Muscle layer of colon (tissue), 2 donors: ENCODE data around the gene RAPGEF5.

Experiments
- H3K27ac ChIP-seq: one replicate; pipeline ENCODE4 v1.7.0; 2013; ENCODE audit warnings: low read depth, mild to moderate bottlenecking, low read length, moderate library complexity
- H3K27me3 ChIP-seq, 2 donors: one replicate each; pipeline ENCODE4 v1.7.0; 2013; ENCODE audit warnings: low read length in 2 of 2, mild to moderate bottlenecking in 2 of 2; ENCODE audit not compliant: insufficient read depth in 2 of 2, control insufficient read depth in 1 of 2
- H3K36me3 ChIP-seq: one replicate; pipeline ENCODE4 v1.7.0; 2013; ENCODE audit warnings: mild to moderate bottlenecking, low read length; ENCODE audit not compliant: insufficient read depth
- H3K4me1 ChIP-seq: one replicate; pipeline ENCODE4 v1.7.0; 2013; ENCODE audit warnings: mild to moderate bottlenecking, low read length; ENCODE audit not compliant: insufficient read depth
- H3K4me3 ChIP-seq, 2 donors: one replicate each; pipeline ENCODE4 v1.7.0; 2013; ENCODE audit warnings: low read length in 2 of 2, low read depth in 1 of 2, mild to moderate bottlenecking in 1 of 2, moderate library complexity in 1 of 2
- H3K9ac ChIP-seq: one replicate; pipeline ENCODE4 v1.7.0; 2013; ENCODE audit warnings: low read length
- H3K9me3 ChIP-seq: one replicate; pipeline ENCODE4 v1.7.0; 2013; ENCODE audit warnings: mild to moderate bottlenecking, low read length
- donor health status: abdominal sarcoma.
- donor health status: Adenocarcinoma of cecum.

Gene RAPGEF5

GRCh38 chr7:22179442-22179879 is 177.5 kb downstream of the RAPGEF5 start:
- H3K27ac ChIP-seq = no peak overlapping the region
- no peak overlapping the region for H3K9ac ChIP-seq
- H3K9me3 ChIP-seq = no peaks in the 10 kb centered on the region
- H3K4me1 ChIP-seq = no peaks in the 10 kb centered on the region
- H3K4me3 ChIP-seq = no peak overlapping the region
- no peaks in the 10 kb centered on the region for H3K27me3 ChIP-seq
- H3K36me3 ChIP-seq = no peaks in the 10 kb centered on the region

GRCh38 chr7:22178735-22179134 is 178.2 kb downstream of the RAPGEF5 start:
- H3K36me3 ChIP-seq = no peaks in the 10 kb centered on the region
- H3K4me1 ChIP-seq = no peaks in the 10 kb centered on the region
- H3K27ac ChIP-seq = no peak overlapping the region
- H3K4me3 ChIP-seq = no peak overlapping the region
- H3K9me3 ChIP-seq = no peaks in the 10 kb centered on the region
- H3K27me3 ChIP-seq = no peaks in the 10 kb centered on the region
- no peak overlapping the region for H3K9ac ChIP-seq

GRCh38 chr7:22176791-22177412 is 180.1 kb downstream of the RAPGEF5 start:
- no peaks in the 10 kb centered on the region for H3K27me3 ChIP-seq
- no peak overlapping the region for H3K4me3 ChIP-seq
- no peaks in the 10 kb centered on the region for H3K36me3 ChIP-seq
- no peak overlapping the region for H3K9ac ChIP-seq
- H3K9me3 ChIP-seq = no peaks in the 10 kb centered on the region
- H3K27ac ChIP-seq = no peak overlapping the region
- no peaks in the 10 kb centered on the region for H3K4me1 ChIP-seq

GRCh38 chr7:22174574-22174953 is 182.4 kb downstream of the RAPGEF5 start:
- H3K27ac ChIP-seq = no peak overlapping the region
- no peaks in the 10 kb centered on the region for H3K4me1 ChIP-seq
- no peaks in the 10 kb centered on the region for H3K36me3 ChIP-seq
- no peak overlapping the region for H3K4me3 ChIP-seq
- H3K9me3 ChIP-seq = no peaks in the 10 kb centered on the region
- no peak overlapping the region for H3K9ac ChIP-seq
- no peaks in the 10 kb centered on the region for H3K27me3 ChIP-seq

GRCh38 chr7:22173685-22174573 is 183.0 kb downstream of the RAPGEF5 start:
- H3K4me3 ChIP-seq = no peak overlapping the region
- no peak overlapping the region for H3K27ac ChIP-seq
- H3K9ac ChIP-seq = no peak overlapping the region
- H3K36me3 ChIP-seq = no peaks in the 10 kb centered on the region
- no peaks in the 10 kb centered on the region for H3K27me3 ChIP-seq
- no peaks in the 10 kb centered on the region for H3K9me3 ChIP-seq
- no peaks in the 10 kb centered on the region for H3K4me1 ChIP-seq

GRCh38 chr7:22168129-22168634 is 188.8 kb downstream of the RAPGEF5 start:
- no peak overlapping the region for H3K4me3 ChIP-seq
- H3K4me1 ChIP-seq = no peaks in the 10 kb centered on the region
- no peaks in the 10 kb centered on the region for H3K27me3 ChIP-seq
- H3K9ac ChIP-seq = no peak overlapping the region
- no peaks in the 10 kb centered on the region for H3K36me3 ChIP-seq
- H3K27ac ChIP-seq = no peak overlapping the region
- H3K9me3 ChIP-seq = no peaks in the 10 kb centered on the region

- no peaks in the 10 kb centered on the region for H3K36me3 ChIP-seq
Measured at GRCh38 chr7:22167482-22167881, 189.5 kb downstream of the RAPGEF5 start.

GRCh38 chr7:22166928-22167327 is 190.0 kb downstream of the RAPGEF5 start:
- Histone ChIP-seq H3K27me3 (no peaks in the 10 kb centered on the region), H3K36me3 (no peaks in the 10 kb centered on the region), H3K4me1 (no peaks in the 10 kb centered on the region), H3K9me3 (no peaks in the 10 kb centered on the region), H3K9ac (no peak overlapping the region), H3K27ac (no peak overlapping the region), H3K4me3 (no peak overlapping the region)

More at GRCh38 chr7:22167482-22167881, 189.5 kb downstream of the RAPGEF5 start:
- no peaks in the 10 kb centered on the region for H3K4me1 ChIP-seq
- H3K9me3 ChIP-seq = no peaks in the 10 kb centered on the region
- no peak overlapping the region for H3K9ac ChIP-seq
- H3K27ac ChIP-seq = no peak overlapping the region
- no peaks in the 10 kb centered on the region for H3K27me3 ChIP-seq
- H3K4me3 ChIP-seq = no peak overlapping the region

- Histone ChIP-seq H3K36me3 (no peaks in the 10 kb centered on the region), H3K9me3 (no peaks in the 10 kb centered on the region), H3K4me1 (no peaks in the 10 kb centered on the region), H3K9ac (no peak overlapping the region), H3K4me3 (no peak overlapping the region), H3K27ac (no peak overlapping the region), H3K27me3 (no peaks in the 10 kb centered on the region)
Measured at GRCh38 chr7:22159341-22159740, 197.6 kb downstream of the RAPGEF5 start.

GRCh38 chr7:22157552-22157951 is 199.4 kb downstream of the RAPGEF5 start:
- Histone ChIP-seq H3K4me1 (no peaks in the 10 kb centered on the region), H3K27ac (no peak overlapping the region), H3K27me3 (no peaks in the 10 kb centered on the region), H3K36me3 (no peaks in the 10 kb centered on the region), H3K4me3 (no peak overlapping the region), H3K9ac (no peak overlapping the region), H3K9me3 (no peaks in the 10 kb centered on the region)

GRCh38 chr7:22156205-22156604 is 200.7 kb downstream of the RAPGEF5 start:
- no peak overlapping the region for H3K9ac ChIP-seq
- no peaks in the 10 kb centered on the region for H3K4me1 ChIP-seq
- H3K27me3 ChIP-seq = no peaks in the 10 kb centered on the region
- no peaks in the 10 kb centered on the region for H3K9me3 ChIP-seq
- H3K4me3 ChIP-seq = no peak overlapping the region
- H3K36me3 ChIP-seq = no peaks in the 10 kb centered on the region
- no peak overlapping the region for H3K27ac ChIP-seq
